ENCODE measurements around the gene STK11IP.

DNA sequence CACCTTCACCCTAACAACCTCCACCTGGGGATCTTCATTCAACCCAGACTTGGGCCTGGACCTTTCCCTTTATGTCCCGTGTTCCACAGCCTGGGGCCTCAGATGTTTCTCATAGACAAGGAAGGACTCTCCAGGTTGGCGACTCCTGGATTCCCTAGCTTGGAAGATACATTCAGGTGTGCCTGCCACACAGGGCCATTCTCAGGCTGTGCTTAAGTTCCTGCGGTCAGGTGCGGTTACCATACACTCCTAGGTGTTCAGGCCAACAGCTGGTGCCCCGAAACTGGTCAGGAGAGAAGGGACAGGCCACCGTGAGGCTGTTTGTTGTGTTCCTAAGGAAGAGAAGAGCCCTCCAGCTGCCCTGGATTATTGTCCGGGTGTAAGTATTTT, 45.4 kb downstream of the STK11IP start:
- TF ChIP-seq, protein P1, sequence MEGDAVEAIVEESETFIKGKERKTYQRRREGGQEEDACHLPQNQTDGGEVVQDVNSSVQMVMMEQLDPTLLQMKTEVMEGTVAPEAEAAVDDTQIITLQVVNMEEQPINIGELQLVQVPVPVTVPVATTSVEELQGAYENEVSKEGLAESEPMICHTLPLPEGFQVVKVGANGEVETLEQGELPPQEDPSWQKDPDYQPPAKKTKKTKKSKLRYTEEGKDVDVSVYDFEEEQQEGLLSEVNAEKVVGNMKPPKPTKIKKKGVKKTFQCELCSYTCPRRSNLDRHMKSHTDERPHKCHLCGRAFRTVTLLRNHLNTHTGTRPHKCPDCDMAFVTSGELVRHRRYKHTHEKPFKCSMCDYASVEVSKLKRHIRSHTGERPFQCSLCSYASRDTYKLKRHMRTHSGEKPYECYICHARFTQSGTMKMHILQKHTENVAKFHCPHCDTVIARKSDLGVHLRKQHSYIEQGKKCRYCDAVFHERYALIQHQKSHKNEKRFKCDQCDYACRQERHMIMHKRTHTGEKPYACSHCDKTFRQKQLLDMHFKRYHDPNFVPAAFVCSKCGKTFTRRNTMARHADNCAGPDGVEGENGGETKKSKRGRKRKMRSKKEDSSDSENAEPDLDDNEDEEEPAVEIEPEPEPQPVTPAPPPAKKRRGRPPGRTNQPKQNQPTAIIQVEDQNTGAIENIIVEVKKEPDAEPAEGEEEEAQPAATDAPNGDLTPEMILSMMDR (IDR thresholded peaks at IDR 0.05; ENCODE audit: low read length), result no peak
- TF ChIP-seq EZH2phosphoT487 (IDR thresholded peaks at IDR 0.05; ENCODE audit: low read length), result no peak
